GM21723 (cell line): Measurements from ENCODE around the gene OCA2.

ENCODE experiments used
- ATAC-seq: cut with Tn5 transposase; IDR thresholded peaks from one replicate; pipeline ENCODE4 v1.9.1; 2021; ENCODE audit warnings: mild to moderate bottlenecking, moderate library complexity; ENCODE audit not compliant: unreplicated experiment

Gene OCA2

DNA sequence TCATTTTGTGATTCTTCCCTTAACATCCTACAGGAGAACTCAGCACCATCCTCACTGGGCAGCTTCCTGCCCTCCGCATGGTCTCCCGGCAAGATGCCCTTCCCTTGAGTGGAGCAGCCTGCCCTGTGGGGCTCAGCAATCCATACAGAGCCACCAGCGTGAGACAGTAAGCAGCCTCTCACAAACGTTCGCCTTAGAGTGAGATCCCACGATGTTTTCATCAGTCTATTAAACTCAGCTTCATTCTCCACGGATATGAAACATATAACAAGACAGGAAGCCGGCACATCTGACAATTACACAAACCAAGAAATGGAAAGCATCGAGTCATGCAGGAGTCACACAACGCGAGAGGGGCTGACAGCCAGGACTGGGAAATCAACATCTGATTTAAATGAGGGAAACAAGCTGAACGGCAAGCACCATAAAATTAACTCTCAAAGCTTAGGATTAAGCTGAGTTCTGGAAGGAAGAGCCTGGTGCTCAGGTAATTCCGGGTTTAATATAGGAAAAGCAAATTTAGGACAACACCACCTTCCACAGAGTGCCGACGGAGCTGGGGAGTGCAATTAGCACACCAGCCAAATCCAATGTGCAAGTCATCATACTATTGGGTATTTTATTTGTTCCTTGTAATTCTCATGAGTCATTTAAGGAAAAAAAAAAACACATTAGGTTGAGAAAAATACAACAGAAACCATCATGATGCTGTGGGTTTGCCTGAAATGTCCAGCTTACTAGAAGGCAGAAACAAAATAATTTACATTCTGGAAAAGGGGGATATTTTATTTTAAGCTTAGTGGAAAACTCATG is 272.0 kb downstream of the OCA2 start:
- ATAC-seq = no peak

DNA sequence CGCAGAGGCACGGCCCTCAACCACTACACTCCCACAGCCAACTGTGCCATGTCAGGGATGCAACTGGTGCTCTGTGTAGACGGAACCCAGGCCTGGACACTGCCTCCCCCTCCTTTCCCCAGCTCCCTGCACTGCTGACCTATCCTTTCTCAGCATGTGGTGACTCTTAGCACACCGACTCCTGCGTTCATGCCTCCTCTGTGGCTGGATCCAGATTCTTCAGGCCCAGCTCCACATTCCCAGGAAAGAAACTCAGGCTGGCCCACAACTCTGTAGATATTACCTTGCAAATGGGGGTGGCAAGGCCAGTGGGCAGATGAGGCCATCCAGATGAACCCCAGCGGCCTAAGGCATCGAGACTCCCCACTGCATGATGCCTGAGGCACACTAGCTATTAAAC is 272.7 kb downstream of the OCA2 start:
- no peak for ATAC-seq

DNA sequence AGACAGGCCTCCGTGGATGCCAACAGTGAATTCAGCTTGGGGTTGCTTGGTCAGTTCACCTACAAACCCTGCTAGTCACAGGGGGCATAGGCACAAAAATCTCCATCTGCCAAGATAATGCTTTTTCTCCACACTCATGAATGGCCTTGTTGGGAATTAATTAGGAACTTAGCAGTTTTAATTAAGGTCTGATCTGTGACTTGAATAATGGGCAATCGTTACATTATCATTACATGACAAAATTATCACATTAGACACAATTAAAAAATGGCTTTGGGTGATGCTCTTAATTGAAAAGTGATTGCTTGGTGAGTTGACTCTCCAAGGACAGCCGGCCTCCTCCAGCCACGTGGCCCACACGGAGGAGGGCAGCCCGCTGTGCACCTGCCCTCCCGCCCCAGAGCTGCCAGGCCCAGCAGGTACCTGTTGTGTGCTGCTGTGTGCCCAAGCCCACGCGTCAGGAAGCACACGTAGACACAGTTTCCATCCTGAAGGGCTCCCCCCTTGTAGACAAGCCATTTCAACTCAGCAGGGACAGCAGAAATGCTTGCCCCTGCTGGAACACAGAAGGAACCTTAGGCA is 274.2 kb downstream of the OCA2 start:
- no peak for ATAC-seq

DNA sequence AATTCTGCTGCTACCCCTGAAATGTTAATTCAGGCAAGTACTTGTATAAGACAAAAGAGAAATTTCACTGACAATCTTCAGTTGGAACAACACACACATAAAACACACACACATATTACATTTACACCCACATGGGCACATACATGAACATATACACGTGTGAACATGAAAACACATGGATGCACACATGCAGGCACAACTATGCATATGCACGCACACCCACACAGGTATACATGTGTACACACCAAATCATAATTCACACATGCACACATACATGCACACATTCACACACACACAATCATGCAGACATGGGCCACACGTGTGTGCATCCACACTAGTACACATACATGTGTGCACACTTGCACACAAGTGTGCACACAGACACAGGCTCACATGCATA is 277.8 kb downstream of the OCA2 start:
- ATAC-seq = no peak

DNA sequence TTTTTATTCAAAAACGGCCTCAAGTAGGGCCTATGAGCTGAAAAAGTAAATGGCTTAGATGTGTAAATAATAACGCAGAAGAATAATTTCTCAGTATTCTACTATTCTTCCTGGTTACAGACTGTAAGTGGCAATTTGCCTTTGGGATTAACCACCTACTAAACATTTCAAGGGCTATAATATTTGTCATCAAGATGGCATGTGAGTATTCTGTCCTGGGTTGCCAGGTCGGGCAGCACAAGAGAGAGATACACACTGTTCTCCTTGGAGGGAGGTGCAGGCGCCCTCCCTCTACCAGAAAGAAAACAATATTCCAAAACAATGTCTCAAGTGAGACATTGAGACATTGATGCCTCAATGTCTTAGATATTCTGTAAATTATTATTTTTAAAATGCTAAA is 278.4 kb downstream of the OCA2 start:
- no peak for ATAC-seq

DNA sequence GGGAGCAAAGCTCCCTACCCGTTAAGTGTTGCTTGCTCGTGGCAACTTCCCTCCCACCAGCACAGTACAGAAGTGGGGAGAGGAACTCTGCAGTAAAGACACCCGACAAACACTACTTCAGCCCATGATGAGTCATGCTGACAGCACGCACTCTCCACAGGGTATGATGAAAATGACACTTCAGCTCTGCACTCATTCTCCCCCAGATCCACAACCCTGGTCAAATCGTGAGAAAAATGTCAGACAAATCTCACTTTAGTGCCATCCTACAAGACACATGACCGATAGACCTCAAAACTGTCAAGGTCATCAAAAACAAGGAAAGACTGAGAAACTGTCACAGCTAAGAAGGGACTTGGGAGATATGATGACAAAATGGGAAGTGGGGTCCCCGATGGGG is 278.9 kb downstream of the OCA2 start:
- no peak for ATAC-seq

DNA sequence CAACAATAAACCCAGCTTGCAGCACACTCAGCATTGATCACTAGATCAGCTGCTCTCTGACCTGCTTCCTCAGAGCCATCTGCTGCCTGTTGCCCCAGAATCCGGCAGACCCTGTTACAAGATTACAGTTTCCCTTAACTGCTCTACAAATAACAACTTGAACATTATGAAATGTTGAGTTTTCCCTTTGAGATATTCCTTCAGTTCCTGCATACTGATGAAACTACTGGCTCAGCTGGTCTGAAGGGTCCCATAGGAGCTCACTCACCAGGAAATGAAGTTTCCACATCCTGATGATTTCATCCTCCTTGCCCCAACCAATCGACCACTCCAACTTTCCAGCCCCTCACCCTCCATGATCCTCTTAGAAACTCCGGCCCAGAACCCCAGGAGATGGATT is 281.9 kb downstream of the OCA2 start:
- no peak for ATAC-seq

DNA sequence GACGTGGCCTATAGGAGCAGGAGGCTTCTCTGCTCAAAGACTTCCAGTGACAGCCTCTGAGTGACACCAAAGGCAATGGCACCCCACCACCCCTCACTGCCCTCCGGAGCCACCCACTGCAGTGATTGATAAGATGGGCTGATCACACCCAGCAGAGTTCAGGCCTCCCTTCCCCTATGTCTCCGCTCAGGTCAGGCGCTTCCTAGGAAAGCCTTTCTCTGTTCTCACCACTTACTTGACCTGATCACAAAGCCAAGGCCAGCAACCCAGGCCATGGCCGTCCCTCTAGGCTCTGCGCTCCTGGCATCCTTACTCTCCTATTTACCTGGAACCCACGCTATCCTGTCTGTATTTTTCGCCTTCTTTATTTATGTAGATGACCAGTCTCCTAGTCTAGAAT is 282.3 kb downstream of the OCA2 start:
- no peak for ATAC-seq

DNA sequence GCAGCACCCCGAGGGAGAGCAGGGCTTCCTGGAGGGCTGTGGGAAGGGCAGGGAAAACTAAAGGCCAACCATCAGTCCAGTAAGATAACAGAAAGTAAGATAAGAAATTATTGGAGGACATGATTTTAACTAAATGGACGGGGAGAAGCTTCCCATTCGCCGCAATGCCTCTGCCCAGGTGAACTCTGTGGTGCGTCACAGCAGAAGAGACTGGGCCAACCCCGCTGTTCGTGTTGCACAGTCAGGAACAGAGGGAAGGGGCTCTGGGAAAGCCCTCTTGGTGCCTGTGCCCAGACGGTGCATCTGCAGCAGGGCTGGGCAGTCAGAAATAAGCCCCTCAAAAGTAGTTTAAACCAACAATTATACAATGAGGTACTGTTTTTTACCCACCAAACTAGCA is 284.1 kb downstream of the OCA2 start:
- no peak for ATAC-seq

DNA sequence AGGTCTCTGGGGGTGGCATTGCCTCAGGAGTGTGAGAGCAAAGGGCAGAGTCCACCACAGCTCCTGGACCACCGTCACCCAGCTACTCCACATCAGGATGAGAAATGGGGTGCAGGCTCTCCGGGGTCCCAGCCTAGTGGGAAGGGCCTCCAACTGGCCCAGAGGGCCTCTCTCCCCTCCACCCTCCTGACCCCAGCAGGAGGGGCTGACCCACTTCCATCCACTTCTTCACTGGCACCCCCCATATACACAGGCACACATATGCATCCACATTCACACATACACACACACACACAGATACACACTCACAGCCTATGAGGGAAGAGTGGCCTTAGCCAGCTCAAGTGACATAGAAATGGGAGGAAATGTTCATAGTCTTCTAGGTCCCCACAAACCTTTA is 286.0 kb downstream of the OCA2 start:
- no peak for ATAC-seq

DNA sequence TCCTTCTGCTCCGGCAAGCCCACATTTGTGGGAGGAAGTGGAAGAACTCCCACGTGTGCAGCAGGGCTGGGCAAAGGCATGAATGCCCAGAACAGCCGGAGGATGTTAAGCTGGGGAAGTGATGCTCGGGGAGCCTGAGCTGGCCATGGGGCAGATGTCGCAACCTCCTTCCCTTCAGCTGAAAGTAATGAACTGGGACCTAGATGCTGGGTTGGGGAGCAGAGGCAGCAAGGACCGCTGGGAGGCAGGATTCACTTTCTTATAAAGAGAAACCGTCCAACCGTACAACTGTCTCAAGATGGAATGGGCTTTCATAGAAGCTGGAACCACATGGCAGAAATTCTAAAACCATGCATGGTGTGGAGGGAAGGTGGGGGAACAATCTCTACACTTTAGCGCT is 290.9 kb downstream of the OCA2 start:
- no peak for ATAC-seq

DNA sequence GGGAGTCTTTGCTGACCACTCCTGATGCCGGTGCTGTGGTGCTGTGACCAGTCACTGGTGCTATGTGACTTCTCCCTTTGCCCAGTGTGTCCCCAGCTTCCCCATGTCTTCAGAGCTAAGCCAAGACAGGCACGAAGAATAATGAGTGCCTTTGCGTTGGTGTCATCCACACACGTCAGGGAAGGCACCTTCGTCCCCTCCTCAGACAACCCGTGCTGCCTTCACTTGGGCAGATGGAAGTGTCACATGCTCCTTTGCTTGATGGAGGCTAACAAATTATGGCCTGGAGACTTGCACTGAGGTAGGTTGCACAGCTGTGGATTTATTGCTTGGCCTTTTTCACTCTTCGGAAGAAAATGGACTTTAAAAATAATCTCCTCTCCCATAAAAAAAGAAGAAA is 291.8 kb downstream of the OCA2 start:
- ATAC-seq = no peak

DNA sequence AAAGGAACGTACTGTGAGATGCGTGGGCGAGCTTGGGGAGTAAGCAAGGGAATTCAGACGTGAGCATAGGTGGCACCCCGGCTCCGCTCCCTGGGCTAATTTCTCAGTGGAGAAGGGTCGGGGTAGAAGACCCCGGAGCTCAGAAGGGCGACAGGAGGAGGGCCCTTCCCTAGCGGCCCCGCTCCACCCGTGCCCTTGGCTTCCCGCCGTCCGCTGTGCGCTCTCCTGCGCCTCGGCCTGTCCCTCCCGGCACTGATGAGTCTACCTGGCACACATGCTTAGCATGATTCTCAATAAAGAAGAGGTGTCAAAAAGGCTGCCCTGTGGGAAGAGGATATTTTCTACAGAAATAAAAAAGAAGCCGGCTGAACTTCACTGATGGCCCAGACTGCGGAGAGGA is 292.7 kb downstream of the OCA2 start:
- ATAC-seq = no peak

DNA sequence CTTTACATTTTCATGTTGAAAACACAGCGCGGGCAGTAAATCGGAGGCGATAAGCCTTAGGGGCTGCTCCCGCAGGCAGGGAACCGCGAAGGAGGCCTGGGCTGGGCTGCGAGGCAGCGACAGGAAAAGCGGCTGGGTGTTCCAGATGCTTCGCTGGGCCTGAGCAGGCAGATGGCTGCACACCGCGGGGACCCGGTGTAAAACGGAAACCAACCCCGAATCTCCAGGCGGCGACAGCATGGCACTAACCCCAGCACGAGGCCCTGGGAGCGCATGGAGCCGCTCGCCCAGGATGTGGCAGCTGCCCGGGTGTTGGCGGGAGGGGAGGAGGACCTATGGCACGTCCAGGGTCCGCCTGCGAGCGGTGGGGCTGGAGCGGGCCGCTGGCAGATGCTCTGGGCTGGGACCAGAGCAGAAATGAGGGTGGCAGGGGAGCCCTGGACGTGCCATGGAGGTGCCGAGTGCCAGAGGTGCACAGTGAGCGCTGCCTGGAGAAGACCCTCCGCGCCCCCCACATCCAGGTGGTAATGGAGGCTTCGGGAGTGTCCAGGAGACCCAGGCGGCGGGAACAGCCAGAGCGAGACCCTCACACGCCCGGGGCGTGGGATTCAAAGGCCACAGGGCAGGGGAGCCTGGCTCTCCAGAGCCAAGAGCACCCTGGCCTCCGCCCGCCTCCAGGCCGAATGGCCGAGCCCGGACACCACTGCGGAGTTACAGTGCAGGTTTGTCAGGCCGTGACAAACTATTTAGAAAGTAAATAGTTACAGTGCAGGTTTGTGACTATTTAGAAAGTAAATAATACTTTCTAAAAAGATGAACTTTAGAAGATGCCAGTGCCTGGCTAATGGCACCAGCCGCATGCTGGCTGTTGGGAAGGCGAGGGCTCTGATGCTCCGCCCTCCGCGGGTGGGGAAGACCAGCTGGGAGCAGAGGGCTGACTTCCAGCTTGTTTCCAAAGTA is 293.6 kb downstream of the OCA2 start:
- no peak for ATAC-seq

DNA sequence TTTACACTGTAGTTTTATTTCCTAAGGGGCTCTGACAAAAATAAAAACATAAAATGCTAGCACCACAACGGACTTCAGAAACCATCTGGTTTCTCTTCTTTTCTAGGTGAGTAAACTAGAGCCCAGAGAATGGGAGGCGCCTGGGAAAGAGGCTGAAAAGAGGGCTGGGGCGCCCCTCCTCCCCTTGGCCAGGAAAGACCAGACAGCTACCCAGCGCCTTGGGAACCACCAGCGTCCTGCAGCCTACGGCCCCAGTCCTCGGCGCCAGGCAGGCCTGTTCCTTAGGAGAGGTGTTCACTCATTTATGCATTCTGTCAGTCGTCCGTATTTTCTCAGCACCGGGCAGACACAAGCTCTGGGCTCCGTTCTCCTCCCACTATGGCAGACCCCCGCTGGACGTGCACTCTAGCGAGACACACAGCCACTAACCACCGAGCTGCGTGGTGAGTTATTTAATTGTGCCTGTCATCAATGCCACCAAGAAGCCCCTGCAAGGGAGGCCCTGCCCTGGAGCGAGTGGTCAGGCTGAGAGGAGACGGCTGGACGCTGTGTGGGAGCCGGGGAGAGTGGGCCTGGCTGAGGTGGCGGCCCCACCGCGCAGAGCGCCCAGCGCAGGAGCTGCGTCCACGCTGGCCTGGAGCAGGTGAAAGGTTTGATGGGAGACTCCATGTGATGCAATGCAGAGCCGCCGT is 294.4 kb downstream of the OCA2 start:
- ATAC-seq = no peak

DNA sequence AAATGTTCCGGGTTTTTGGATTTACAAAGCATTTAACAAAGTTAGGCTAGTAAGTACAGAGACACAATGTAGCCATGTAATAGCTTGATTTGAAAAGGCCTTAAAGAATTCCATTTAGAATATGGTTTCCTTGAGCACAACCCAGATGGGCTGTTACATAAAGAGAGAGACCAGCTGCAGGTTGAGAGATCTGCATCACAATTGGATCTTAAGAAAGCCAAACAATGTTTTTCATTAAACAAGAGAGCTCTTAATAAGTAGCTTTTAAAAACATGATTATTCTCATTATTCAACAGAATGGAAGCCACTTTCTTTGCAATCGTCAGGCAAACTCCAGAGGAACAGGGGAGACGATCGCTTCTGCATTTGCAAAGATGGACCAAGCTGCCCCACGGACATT is 300.3 kb downstream of the OCA2 start:
- no peak for ATAC-seq

DNA sequence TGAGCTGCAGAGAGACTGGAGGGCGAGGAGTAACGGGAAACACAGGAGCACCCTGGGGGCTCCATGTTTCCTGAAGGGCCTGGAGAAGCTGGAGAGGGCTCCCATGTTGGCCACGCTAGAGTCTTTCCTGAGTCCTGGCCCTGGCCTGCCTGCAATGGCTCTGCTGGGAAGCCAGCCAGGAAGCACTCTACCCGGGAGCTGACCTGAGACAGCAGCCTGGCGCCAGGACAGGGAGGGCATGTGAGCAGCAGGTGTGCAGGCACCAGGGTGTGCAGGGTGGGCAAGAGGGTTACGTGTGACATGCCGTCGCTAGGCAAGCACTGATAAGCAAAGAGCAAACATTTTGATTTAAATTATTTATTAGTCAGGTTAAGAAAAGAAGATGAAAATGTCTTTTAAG is 301.4 kb downstream of the OCA2 start:
- ATAC-seq = no peak

DNA sequence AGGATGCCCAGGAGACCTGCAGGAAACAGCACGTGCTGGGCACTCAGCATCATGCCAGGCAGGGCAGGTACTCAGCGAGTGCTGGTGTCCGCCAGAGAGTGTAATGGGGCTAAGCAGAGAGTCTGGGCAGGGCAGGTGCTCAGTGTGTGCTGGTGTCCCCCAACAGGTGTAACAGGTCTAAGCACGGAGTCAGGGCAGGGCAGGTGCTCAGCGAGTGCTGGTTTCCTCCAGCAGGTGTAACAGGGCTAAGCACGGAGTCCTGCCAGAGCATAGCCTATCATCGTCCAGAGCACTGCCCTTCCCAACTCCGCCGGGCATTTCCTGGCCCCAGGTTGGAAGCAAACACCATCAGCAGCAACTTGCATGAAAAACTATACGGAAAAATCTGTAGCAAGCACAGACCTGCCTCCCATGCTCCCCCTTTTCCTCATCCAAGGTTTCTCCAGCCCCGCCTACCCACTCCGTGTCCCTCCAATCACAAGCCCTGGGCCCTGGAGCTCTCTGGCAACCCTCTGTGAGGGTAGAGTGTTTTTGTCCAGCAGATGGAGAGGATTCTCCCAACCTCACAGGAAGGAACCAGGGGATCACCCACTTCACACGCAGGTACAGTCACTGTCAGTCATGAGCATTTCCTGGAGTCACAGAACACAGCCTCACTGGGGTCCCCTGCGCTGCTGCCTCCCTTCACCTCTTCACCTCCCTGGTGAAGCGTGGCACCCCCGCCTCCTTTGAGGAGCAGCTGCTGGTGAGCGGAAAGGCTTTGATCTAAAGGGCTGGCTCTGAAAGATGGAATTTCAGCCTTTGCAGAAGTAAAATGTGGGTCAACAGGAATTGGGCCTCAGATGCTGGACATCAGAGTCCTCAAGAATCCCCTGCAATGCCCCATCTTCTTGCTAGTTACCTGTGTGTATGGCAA is 302.5 kb downstream of the OCA2 start:
- no peak for ATAC-seq

DNA sequence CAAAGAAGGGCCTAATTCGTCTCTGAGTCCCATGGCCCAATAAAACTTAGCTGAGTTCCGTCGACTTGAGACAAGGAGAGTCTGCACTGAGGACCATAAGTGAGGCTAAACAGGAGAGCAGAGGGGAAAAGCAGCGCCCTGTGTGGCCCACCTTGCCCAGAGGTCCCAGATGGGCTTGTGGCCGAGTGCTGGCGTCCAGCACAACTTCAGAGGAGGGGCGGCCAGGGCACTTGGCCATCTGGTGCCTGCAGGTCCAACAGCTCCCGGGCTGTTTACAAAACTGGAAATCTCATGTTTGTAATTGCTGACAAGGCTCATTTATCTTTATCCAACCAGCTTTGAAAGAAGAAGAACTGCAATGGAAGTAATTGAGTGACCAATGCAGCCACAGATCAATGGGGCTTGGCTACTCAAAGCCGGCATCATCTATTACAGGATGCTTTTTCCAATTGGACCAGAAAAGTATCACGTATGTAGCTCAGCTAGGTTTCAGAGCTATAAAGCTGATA is 306.3 kb downstream of the OCA2 start:
- no peak for ATAC-seq

DNA sequence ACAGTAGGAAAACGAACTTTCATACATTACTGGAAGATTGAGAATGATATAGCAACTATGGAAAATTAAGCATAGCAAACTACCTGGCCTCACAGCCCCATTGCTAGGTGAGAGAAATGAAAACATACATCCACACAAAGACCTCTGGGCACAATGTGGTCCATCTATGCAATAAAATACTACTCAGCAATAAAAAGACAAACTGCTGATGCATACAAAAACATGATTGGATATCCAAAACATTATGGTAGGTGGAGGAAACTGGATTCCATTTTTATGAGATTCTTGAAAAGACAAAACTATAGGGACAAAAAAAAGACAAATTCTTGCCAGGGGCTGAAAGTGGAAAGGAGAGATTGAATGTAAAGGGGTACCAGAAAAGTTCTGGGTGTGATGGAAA is 308.8 kb downstream of the OCA2 start:
- ATAC-seq = no peak
